Activated CD8-positive, alpha-beta memory T cell treated with anti-CD3 and anti-CD28 coated beads, Interleukin-2, amount 50 U/mL, for 4 hours (primary cell): ENCODE results near the gene SULT6B1.
A peak's percentile ranks its signal among the peaks of the same experiment; 100 is the strongest.
"Not testable (repeated sequence)": the region's sequence is repeated elsewhere in the genome, so short reads cannot be mapped to it uniquely, and the experiment has no call there.

ENCODE experiments used
- DNase-seq: peaks from one replicate; pipeline ENCODE4 v3.0.0-alpha.2; 2020

SULT6B1 gene

DNA sequence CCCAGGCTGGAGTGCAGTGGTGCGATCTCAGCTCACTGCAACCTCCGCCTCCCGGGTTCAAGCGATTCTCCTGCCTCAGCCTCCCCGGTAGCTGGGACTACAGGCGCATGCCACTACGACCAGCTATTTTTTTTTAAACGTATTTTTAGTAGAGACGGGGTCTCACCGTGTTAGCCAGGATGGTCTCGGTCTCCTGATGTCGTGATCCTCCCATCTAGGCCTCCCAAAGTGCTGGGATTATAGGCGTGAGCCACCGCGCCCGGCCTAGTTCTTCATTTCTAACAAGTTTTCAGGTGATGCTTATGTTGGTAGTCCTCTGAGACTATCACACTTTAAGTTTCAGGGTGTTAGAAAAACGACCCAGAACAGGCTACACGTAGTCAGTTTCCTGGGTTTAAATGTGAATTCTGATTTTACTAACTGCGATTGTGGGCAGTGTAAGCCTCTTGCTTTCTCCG is 7.4 kb upstream of the SULT6B1 start:
- not testable (repeated sequence) for DNase-seq

DNA sequence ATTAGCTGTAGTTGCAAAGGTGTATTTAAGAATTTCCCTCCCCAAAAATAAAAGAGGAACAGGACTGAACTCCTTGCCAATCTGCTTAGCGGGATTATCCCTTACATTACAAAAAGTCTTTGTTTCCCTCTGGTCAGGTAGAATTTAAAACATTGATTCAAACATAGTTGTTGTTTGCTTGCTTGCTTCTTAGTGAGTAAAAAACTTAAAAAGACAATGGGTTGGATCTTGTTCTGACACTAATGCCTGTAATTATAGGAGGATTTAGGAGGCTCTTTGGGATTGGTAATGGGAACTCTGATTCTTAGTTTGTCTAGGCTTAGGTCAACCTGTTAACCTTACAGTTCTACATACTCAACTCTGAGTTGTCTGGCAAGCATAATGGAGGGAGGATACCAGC is 4.1 kb upstream of the SULT6B1 start:
- no peak for DNase-seq

DNA sequence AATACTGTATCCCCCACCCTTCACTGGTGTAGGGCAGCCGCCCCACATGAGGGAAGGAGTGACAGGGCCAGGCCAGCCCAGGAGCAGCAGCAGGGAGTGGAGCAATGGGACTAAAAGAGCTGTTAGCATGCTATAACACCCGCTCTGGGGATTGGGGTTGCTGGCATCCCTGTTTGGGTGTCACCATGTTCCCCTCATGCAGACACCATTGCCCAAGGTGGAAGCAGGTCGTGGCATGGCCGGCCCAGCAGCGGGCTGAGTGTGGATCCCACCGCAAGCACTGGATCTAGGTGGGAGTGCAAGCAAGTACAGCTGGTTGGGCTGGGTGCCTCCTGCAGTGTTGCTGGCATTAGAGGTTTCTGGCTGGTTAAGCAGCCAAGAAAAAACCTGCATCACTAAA is 3.3 kb upstream of the SULT6B1 start:
- no peak for DNase-seq

DNA sequence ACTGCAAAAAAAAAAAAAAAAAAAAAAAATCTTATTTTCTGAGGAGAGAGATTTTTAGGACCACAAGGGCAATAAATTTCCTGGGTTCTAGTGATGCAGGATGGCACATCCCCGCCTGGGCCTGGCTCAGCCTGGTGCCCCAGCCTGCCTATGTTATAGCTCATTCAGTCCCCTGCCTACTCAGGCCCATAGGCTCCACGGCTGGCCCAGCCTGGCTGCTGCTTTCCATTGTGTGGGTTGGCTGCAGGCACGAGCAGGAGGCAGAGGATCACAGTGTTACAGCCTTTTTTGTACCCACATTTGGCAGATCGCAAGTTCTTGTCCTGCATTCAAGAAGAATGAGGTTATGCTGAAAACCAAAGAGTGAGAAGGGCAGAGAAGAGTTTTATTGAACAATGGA is 2.8 kb upstream of the SULT6B1 start:
- DNase-seq, result no peak

DNA sequence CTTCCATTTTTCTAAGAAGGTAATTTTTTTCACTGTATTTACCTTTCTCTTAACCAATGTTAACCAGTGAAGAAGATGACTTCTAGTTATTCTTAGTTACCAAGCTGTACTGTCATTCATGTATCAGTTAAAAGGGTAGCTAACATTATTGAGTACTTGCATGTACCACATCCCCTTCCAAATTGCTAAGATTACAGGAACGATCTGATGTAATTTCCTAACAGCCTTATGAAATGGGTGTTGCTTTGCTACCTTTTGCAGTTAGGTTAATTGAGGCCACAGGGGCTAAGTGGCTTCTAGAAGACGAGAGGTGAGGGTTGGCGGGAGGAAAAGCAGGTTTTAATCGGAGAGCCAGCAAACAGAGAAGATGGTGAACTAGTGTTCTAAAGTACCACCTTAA is 1.8 kb upstream of the SULT6B1 start:
- no peak for DNase-seq

DNA sequence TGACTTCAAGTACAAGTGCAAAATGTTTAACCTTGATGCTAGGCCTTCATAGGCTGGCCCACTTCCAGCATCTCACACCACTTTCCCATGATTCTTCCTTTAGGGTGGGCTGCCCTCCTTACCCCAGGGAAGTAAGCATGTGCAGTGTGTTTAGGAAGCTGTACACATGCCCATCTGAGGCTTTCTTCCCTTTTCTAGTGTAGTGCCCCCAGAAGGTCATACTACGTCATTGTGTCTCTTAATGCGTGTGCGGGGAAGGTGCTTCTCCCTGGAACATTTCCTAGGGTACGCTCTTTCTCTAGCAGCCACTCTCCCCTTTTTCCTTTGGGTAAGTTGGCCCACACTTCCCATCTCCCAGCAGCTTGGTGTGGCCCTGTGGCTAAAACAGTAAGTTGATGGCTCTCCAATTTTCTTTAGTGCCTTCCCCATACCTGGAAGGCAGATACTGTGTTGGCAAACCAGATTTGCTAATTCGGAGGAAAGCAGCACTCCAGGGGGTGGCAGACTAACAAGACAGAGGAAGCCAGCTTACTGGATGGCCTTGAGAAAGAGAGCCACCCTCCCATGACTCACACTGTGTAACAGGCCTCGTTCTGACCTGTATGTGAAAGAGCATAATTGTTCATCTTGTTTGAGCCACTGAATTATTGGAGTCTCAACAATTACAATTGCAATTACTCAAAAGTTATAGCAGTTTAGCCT is 1.1 kb upstream of the SULT6B1 start:
- DNase-seq, result no peak

DNA sequence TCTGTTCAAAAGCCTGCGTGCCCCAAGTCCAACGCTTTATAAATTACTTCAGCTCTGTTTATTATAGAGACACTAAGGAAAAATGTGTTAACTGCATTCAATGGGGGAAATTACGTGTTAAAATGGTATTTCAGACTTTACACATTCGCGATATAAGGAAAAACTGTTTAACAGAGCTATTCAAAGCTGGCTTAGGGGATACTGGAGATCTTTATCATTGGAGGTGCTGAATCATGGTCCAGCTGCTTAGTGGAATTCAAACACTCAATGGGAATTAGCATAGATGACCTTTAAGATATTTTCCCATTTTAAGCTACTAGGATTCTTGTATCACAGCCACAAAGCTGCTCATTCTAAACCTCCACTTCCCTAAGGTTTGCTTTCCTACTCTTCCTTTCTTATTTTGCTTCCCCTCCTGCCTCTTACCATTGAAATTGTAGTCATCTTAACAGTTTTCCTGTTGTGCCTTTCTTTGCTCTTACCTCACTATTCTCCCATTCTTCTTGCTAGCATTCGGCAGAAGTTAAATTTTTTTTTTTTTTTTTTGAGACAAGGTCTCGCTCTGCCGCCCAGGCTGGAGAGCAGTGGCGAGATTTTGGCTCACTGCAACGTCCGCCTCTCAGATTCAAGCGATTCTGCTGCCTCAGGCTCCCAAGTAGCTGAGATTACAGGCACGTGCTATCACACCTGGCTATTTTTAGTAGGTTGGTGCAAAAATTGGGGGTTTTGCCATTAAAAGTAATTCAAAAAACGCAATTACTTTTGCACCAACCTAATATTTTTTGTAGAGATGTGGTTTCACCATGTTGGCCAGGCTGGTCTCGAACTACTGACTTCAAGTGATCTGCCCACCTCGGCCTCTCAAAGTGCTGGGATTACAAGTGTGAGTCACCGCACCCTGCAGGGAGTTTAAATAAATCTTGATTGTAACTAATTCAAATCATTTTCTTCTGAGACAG is 6.5 kb downstream of the SULT6B1 start:
- no peak for DNase-seq

DNA sequence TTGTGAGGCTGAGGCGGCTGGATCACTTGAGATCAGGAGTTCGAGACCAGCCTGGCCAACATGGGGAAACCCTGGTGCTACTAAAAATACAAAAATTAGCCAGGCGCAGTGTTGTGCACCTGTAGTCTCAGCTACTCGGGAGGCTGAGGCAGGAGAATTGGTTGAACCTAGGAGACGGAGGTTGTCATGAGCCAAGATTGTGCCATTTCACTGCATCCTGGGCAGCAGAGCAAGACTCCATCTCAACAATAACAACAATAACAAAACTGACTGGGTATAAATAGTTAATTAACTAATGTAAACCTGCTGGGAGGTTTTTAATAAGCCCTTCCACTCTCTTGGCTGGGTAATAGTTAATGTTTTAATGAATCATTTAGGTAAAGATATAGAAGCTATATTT is 7.8 kb downstream of the SULT6B1 start:
- DNase-seq, result no peak

DNA sequence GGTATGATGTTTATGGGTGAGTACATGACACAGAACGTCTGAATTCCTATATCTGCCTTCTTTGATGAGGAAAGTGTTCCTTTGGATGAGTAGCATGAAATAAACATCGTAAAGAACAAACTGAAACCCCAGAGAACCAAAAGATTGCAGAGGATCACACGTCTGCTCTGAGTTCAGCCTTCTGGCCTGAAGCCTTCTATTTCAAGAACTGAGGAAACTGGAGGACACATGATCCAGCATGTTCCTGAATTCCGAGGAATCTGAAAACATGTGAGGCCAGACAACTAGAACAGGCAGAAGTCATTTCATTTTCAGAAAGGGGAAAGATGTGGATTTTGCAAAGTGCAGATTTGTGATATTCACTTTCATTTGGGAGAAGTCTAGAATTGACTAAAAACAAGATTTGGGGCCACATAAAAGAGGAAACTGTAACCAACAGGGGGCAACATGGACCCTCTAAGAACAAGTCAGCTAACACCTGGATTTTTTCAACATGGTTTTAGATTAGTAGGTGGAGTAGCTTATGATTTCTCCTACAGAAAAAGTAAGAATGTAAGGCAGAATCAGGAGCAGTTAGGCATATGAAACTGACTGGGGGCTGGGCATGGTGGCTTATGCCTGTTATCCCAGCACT is 8.3 kb downstream of the SULT6B1 start:
- no peak for DNase-seq

DNA sequence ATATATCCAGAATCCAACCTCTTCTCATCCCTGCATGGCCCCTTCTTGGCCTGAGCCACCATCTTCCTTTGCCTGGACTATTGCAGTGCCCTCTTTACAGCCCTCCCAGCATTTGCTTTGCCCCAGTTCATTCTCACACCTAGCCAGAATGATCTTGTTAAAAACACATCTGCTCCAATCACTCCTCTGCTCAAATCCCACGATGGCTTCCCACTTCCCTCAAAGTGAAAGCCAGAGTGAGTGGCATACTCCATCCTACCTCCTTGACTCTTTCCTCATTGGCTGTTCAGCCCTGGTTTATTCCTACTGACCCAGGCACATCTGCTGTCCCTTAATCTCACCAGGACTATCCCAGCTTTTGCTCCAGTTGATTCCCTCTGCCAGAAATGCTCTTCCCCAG is 14.7 kb downstream of the SULT6B1 start:
- DNase-seq, result no peak

DNA sequence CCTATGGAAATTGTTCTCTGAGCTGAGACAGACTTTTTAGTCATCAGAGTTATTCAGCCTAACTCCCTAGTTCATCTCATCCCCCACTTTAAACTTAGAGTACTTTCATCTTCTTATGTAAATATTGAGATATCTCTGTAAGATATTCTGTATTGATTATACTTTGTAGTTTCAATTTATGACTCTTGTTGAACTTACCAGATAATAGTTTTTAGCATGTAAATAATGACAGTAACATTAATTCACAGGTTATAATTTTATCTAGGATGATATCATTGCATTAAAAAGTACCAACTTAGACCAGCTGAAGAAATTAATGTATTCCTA is 16.9 kb downstream of the SULT6B1 start:
- no peak for DNase-seq

DNA sequence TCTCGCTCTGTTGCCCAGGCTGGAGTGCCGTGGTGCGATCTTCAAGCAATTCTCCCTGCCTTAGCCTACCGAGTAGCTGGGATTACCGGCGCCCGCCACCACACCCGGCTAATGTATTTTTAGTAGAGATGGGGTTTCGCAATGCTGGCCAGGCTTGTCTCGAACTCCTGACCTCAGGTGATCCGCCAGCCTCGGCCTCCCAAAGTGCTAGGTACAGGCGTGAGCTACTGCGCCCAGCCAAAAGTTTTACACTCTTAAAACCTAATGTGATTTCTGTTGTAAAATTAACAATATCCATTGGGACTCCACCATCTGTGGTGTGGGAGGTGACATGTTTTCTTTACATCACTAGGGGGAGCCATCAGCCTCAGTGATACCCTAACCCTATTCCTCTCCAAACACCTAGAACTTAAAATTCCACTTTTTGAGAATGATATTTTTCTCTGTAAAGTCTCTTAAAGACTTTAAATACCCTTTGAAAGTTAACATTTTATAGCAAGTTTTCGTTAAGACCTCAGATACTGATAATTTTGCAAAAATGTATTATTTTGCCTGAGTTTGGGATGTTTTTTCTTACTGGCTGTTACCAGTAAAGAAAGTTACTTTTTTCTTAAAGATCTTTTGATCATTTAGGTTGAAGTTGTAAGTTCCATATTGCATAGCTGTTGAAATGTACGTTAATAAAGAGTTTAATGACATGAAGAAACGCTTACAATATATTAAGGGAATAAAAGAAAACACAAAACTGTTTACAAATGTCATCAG is 20.1 kb downstream of the SULT6B1 start:
- DNase-seq, result no peak

DNA sequence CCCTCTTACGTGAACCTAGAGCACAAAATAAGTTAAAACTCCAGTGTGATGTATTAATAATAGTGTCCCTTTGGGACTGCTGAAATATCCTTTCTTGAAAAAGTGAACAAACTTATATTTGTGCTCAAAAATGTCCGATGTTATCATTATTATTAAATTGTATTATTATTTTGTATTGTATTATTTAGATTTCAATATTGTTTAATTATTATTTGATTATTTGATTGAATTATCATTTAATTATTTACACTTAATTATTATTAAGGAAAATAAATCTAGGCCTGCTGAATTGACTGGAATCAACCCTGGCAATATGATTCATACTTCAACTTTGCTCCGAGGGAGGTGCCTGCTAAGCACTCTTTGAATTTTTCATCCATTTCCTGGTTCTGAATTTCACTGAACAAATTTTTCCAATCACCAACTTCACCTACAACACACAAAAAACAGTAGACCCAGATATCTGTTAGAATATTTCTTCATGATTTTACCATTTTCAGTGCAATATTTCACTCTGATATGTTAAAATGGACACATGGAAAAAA is 20.8 kb downstream of the SULT6B1 start:
- no peak for DNase-seq

DNA sequence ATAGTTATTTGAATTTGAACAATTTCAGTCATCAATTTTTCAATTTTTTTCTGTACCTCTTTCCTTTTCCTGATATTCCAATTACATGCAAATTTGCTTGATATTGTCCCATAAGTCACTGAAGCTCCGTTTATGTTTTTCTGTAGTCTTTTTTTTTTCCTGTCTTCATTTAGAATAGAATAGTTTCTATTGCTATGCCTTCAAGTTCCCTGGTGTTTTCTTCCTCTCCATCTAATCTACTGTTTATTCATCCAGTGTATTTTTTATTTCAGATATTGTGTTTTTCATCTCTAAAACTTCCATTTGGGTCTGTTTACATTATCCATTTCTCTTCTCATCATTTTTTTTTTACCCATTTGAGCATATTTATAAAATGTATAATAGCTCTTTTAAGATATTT is 23.7 kb downstream of the SULT6B1 start:
- no peak for DNase-seq

DNA sequence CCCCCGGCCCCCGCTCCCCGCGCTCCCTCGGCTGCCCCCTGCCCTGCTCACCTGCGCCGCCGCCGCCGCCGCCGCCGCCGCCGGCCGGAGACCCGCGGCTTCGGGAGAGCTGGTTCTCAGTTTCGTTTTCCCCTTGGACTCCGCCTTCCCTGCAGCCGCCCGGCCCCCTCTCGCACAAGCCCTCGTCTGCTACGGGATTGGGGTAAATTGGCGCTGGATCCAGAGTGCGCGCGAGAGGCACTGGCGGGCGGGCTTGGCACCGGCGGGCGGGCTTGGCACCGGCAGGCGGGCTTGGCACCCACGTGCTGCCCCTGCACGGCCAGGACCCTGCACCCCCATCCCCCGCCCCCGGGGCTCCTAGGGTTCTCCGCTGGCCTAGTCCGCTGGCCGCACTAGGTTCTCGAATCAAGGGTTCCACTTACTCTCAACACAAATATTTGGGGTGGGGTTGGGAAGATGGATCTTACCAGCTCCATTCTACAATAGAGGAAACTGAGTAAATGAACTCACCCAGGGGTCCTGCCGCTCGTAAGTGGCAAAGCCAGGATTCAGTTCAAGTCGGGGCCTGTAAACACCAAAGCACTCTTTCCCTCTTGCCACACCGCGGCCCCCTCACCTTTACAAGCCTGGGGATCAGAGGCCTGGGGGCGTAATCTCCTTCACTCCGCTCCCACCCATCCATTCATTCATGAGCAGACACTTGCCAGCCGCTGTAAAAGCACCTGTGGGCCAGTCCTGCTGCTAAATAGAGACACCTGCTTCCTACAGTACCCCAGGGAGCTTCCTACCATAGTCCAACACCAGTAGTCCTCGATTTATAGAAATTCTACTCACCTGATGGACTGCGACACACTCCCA is 31.4 kb downstream of the SULT6B1 start, which contains the start of gene EIF2AK2:
Gene EIF2AK2, minus strand, starts transcription at position 124 of the 858 bp plus-strand sequence. CDS start 9,174 bp downstream, outside the sequence.
- peak; percentile 79 for DNase-seq

DNA sequence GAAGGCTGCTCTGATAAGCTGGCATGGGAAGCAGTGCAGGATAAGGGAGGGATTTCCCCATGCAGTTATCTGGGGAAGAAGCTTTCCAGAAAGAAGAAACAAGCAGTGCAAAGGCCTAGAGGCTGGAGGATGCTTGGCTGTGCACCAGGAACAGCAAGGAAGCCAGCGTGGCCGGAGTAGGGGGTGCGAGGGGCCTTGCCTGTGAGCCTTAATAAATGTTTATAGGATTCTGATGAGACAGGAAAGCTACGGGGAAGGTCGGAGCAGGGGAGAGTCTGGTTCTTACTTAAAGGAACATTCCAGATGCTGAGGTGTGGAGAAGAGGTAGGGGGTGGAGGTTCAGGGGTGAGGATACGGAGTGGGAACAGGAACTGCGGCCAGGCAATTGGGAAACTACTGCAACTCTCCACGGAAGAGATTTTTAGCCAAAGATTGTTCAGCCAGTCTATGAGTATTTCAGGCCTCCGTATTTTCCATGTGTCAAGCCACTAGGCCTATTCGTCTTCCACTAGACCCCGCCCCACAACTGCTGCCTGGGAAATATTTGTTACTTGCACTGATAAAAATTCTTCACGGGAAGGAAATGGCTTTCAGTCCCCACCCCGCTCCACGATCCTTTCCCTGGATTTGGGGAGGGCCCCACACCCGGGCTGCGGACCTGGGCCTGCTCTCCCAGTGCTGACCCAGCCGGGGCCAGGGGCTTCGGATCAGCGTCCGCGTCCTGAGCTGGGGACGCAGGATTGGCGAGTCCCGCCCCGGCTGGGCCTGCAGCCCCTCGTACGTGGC is 32.2 kb downstream of the SULT6B1 start:
- peak; percentile 15 for DNase-seq

DNA sequence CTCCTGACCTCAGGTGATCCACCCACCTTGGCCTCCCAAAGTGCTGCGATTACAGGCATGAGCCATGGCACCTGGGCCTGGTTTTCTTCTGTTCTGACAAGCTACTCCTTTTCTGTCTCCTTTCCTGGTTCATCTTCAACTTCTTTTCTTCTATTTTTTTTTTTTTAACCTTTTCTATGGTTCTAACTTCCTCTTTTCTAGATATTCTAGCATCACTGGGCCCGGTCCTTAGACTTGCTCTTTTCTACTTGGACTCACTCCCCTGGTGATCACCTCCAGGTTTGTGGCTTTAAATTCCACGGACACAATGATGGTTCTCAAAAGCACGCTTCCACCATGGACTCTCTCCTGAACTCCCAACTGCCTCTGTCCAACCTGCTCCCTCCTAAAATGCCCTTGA is 33.7 kb downstream of the SULT6B1 start:
- no peak for DNase-seq

DNA sequence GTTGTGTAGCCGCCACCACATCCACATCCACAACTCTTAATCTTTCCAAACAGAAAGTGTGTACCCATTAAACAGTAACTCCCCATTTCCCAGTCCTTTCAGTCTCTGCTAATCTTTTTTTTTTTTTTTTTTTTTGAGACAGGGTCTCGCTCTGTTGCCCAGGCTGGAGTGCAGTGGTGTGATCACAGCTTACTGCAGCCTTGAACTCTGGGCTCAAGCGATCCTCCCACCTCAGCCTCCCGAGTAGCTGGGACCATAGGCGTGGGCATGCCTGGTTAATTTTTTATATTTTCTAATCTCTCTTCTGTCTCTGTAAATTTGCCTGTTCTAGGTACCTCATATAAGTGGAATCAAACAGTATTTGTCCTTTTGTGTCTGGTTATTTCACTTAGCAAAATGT is 35.2 kb downstream of the SULT6B1 start:
- no peak for DNase-seq

DNA sequence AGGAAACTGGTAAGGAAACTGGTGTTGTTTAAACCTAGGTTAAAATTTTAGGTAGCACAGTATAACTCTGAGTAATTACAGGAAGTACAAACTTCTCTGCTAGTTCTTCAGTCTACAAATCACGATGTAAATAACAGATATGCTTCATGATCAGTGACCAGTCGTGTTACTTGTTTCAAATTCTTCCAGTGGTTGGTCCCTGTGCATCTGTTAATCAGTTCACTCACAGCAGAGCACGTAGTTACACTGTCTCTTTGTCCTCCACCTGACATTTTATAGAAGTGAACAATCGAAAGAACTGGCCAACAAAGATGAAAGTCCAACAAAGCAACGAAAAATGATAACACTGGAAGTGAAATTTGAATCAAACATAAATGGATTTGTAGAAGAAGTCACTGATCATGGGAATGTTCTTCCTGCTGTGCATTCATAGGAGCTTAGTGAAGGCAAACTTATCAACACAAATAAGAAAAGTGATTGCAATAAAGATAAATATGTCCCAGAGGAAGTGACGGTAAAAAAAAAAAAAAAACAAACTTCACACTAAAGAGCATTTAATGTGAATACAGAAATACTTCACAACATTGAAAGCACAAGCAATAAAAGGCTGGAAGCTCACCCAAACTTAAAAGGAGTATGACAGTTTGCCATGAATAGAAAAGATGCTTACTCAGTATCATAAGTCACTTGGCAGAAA is 38.7 kb downstream of the SULT6B1 start:
- DNase-seq, result no peak

DNA sequence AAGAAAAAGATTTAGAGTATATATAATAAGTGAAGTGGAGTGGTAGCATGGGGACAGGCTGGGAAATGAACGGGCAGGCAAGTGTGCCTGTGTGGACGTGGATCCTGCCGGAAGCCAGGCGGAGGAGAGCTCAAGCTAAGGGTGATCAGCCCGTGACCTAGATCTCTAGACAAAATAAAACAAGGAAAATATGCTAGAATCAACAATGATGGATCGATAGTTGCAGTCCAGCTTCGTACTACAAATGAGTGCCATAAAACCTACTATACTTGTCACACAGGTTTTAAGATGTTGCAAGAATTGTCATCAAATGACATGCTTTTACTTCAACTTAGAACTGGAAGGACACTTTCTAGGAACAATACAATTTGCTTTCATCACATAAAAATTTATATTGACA is 40.1 kb downstream of the SULT6B1 start:
- no peak for DNase-seq
